ENCODE results near the gene LRRC46. TPM values are rescaled to one million over a fixed set of nuclear protein-coding genes. Genes with fewer than 3 reads are reported as not detected.

Gene LRRC46
- total RNA-seq, 1 donor from 2014 or later, result 1.0 TPM

GRCh38 chr17:47806026-47806912, 25.2 kb upstream of the LRRC46 start:
- DNase-seq (ENCODE audit: low spot score), result no peak
- Mint-ChIP-seq H3K9me3 (ENCODE audit: unreplicated experiment) (no peaks in the 10 kb centered on the region), H3K36me3 (ENCODE audit: low read depth, unreplicated experiment) (peaks cover 36% of the 10 kb centered on the region), H3K27me3 (ENCODE audit: unreplicated experiment) (peaks cover 9% of the 10 kb centered on the region), H3K4me3 (ENCODE audit: unreplicated experiment) (no peak overlapping the region), H3K4me1 (ENCODE audit: unreplicated experiment) (no peaks in the 10 kb centered on the region), H3K27ac (ENCODE audit: unreplicated experiment) (no peak overlapping the region)
- TF ChIP-seq, protein P1, sequence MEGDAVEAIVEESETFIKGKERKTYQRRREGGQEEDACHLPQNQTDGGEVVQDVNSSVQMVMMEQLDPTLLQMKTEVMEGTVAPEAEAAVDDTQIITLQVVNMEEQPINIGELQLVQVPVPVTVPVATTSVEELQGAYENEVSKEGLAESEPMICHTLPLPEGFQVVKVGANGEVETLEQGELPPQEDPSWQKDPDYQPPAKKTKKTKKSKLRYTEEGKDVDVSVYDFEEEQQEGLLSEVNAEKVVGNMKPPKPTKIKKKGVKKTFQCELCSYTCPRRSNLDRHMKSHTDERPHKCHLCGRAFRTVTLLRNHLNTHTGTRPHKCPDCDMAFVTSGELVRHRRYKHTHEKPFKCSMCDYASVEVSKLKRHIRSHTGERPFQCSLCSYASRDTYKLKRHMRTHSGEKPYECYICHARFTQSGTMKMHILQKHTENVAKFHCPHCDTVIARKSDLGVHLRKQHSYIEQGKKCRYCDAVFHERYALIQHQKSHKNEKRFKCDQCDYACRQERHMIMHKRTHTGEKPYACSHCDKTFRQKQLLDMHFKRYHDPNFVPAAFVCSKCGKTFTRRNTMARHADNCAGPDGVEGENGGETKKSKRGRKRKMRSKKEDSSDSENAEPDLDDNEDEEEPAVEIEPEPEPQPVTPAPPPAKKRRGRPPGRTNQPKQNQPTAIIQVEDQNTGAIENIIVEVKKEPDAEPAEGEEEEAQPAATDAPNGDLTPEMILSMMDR (IDR thresholded peaks at IDR 0.05; ENCODE audit: unreplicated experiment), result no peak

DNA sequence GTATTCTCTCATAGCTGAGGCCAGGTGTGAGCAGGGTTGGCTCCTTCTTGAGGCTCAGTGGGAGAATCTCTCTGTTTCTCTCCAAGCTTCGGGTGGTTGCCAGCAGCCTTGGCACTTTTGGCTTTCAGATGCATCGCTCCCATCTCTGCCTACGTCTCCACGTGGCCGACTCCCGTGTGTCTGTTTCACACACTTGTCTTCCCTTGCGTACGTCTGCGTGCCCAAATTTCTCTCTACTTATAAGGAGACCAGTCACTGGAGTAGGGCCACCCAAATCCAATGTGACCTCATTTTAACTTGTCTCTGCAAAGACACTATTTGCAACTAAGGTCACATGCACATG, 24.6 kb upstream of the LRRC46 start:
- peaks cover 12% of the 10 kb centered on the region for H3K27me3 Mint-ChIP-seq (ENCODE audit: unreplicated experiment)
- TF ChIP-seq, protein P1 (IDR thresholded peaks at IDR 0.05; ENCODE audit: unreplicated experiment), result no peak
- peaks cover 2% of the 10 kb centered on the region for H3K4me1 Mint-ChIP-seq (ENCODE audit: unreplicated experiment)

GRCh38 chr17:47807421-47807820, 24.0 kb upstream of the LRRC46 start:
- Mint-ChIP-seq H3K27me3 (ENCODE audit: unreplicated experiment) (peaks cover 13% of the 10 kb centered on the region), H3K4me3 (ENCODE audit: unreplicated experiment) (no peak overlapping the region), H3K9me3 (ENCODE audit: unreplicated experiment) (no peaks in the 10 kb centered on the region), H3K36me3 (ENCODE audit: low read depth, unreplicated experiment) (peaks cover 48% of the 10 kb centered on the region), H3K27ac (ENCODE audit: unreplicated experiment) (no peak overlapping the region), H3K4me1 (ENCODE audit: unreplicated experiment) (peaks cover 2% of the 10 kb centered on the region)
- no peak for DNase-seq (ENCODE audit: low spot score)
- TF ChIP-seq, protein P1 (IDR thresholded peaks at IDR 0.05; ENCODE audit: unreplicated experiment), result no peak

More for the DNA sequence above, 24.6 kb upstream of the LRRC46 start:
- Mint-ChIP-seq H3K9me3 (ENCODE audit: unreplicated experiment) (no peaks in the 10 kb centered on the region), H3K36me3 (ENCODE audit: low read depth, unreplicated experiment) (peaks cover 42% of the 10 kb centered on the region), H3K4me3 (ENCODE audit: unreplicated experiment) (no peak overlapping the region), H3K27ac (ENCODE audit: unreplicated experiment) (no peak overlapping the region)
- DNase-seq (ENCODE audit: low spot score), result no peak

- H3K27me3 Mint-ChIP-seq (ENCODE audit: unreplicated experiment), result peaks cover 15% of the 10 kb centered on the region
Observed at GRCh38 chr17:47808036-47808829, 23.2 kb upstream of the LRRC46 start.

More at GRCh38 chr17:47808036-47808829, 23.2 kb upstream of the LRRC46 start:
- Mint-ChIP-seq H3K27ac (ENCODE audit: unreplicated experiment) (no peak overlapping the region), H3K9me3 (ENCODE audit: unreplicated experiment) (no peaks in the 10 kb centered on the region), H3K4me3 (ENCODE audit: unreplicated experiment) (no peak overlapping the region), H3K4me1 (ENCODE audit: unreplicated experiment) (peaks cover 2% of the 10 kb centered on the region), H3K36me3 (ENCODE audit: low read depth, unreplicated experiment) (peaks cover 55% of the 10 kb centered on the region)
- TF ChIP-seq, protein P1 (IDR thresholded peaks at IDR 0.05; ENCODE audit: unreplicated experiment), result no peak
- DNase-seq (ENCODE audit: low spot score), result no peak

Data from endothelial cell (in vitro differentiated cells).